HG03565 (cell line): ENCODE results near the gene ZBTB20.

ENCODE experiments used
- ATAC-seq: cut with Tn5 transposase; IDR thresholded peaks from one replicate; pipeline ENCODE4 v1.9.1; 2021; ENCODE audit warnings: mild to moderate bottlenecking, moderate library complexity; ENCODE audit not compliant: unreplicated experiment

Gene ZBTB20

GRCh38 chr3:115092220-115092791 lies 54.8 kb downstream of the ZBTB20 start:
- peak; percentile 71 for ATAC-seq

GRCh38 chr3:115090712-115091111 lies 56.4 kb downstream of the ZBTB20 start:
- no peak for ATAC-seq

GRCh38 chr3:115089481-115089880 lies 57.6 kb downstream of the ZBTB20 start:
- no peak for ATAC-seq

GRCh38 chr3:115087512-115087911 lies 59.6 kb downstream of the ZBTB20 start:
- no peak for ATAC-seq

- ATAC-seq, result no peak
Measured at GRCh38 chr3:115086344-115086743, 60.7 kb downstream of the ZBTB20 start.

- no peak for ATAC-seq
Measured at GRCh38 chr3:115085197-115085865, 61.8 kb downstream of the ZBTB20 start.

GRCh38 chr3:115084686-115085085 lies 62.4 kb downstream of the ZBTB20 start:
- ATAC-seq, result no peak

GRCh38 chr3:115082260-115082659 lies 64.8 kb downstream of the ZBTB20 start:
- no peak for ATAC-seq

- ATAC-seq, result no peak
Measured at GRCh38 chr3:115081444-115081843, 65.6 kb downstream of the ZBTB20 start.

GRCh38 chr3:115077501-115078250 lies 69.4 kb downstream of the ZBTB20 start:
- no peak for ATAC-seq

- no peak for ATAC-seq
Measured at GRCh38 chr3:115074502-115074901, 72.6 kb downstream of the ZBTB20 start.

GRCh38 chr3:115072265-115073021 lies 74.6 kb downstream of the ZBTB20 start:
- no peak for ATAC-seq

- no peak for ATAC-seq
Measured at GRCh38 chr3:115071601-115072000, 75.5 kb downstream of the ZBTB20 start.

- no peak for ATAC-seq
Measured at GRCh38 chr3:115071166-115071565, 75.9 kb downstream of the ZBTB20 start.

GRCh38 chr3:115068799-115069198 lies 78.3 kb downstream of the ZBTB20 start:
- no peak for ATAC-seq

GRCh38 chr3:115062412-115062956 lies 84.6 kb downstream of the ZBTB20 start:
- no peak for ATAC-seq

- no peak for ATAC-seq
Measured at GRCh38 chr3:115062009-115062408, 85.1 kb downstream of the ZBTB20 start.

GRCh38 chr3:115052906-115053305 lies 94.2 kb downstream of the ZBTB20 start:
- ATAC-seq, result no peak

GRCh38 chr3:115042351-115042750 lies 104.7 kb downstream of the ZBTB20 start:
- no peak for ATAC-seq

- peak; percentile 43 for ATAC-seq
Measured at GRCh38 chr3:115040673-115041286, 106.3 kb downstream of the ZBTB20 start.

- no peak for ATAC-seq
Measured at GRCh38 chr3:115040246-115040645, 106.8 kb downstream of the ZBTB20 start.
